Measurements from ENCODE around the gene SPINK8. TPM values are rescaled to one million over a fixed set of nuclear protein-coding genes. Genes with fewer than 3 reads are reported as not detected.

Gene SPINK8
- total and polyA plus RNA-seq, 3 experiments from 2014 or later: not detected

DNA sequence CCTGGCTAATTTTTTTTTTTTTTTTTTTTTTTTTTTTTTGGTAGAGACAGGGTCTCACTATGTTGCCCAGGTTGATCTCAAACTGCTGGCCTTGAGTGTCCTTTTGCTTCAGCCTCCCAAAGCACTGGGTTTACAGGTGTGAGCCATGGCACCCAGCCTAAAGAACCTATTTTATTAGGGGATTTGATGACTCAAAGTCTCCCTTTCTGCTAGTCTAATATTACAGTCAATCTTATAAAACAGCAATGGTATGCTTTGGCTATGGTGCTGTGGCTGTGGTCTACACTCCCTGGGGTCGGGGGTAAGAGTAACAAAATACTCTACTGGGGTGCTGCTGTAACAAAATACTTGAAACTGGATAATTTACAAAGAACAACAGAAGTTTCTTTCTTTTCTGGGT lies 47.8 kb downstream of the SPINK8 start:
- Mint-ChIP-seq H3K4me1 (no peaks in the 10 kb centered on the region), H3K27me3 (peaks cover 0 to 1% of the 10 kb centered on the region in 2 donors), H3K27ac (no peak overlapping the region), H3K36me3 (peaks cover 8 to 26% (median 9%) of the 10 kb centered on the region in 3 donors), H3K4me3 (no peak overlapping the region), H3K9me3 (no peaks in the 10 kb centered on the region)
- no peaks in the 10 kb centered on the region for H3K27me3 ChIP-seq (ENCODE audit: insufficient read depth, low read length, poor library complexity, severe bottlenecking)
- no peak for DNase-seq
- H3K9me3 ChIP-seq (ENCODE audit: low read length): no peaks in the 10 kb centered on the region
- ChIA-PET POLR2A (no interaction called here), CTCF (no interaction called here)
- no peak overlapping the region for H3K4me3 ChIP-seq (ENCODE audit: low read length)
- no peak overlapping the region for H3K27ac ChIP-seq (ENCODE audit: low read depth, low read length)
- H3K4me1 ChIP-seq (ENCODE audit: insufficient read depth, low read length): no peaks in the 10 kb centered on the region
- no peaks in the 10 kb centered on the region for H3K36me3 ChIP-seq (ENCODE audit: insufficient read depth, low read length)

DNA sequence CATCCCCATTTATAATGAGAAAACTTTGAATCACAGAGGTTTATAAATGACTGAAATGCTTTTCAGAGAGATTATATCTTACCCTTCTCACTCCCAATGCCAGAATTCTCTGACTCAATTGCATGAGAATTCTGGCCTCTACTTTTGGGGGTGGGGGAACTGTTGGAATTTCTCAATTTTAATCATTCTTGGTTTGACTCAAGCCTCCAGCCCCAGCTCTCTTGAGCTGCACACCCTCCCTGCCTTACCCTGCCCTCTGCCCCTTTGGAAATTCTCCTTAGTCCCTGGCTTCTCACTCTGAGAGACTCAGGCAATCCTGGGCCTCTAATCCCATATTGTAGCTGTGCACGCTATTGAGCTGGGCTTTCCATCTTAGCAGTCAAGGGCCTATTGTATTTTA lies 48.3 kb downstream of the SPINK8 start:
- no peaks in the 10 kb centered on the region for H3K27me3 ChIP-seq (ENCODE audit: insufficient read depth, low read length, poor library complexity, severe bottlenecking)
- H3K27ac ChIP-seq (ENCODE audit: low read depth, low read length): no peak overlapping the region
- no peaks in the 10 kb centered on the region for H3K4me1 ChIP-seq (ENCODE audit: insufficient read depth, low read length)
- Mint-ChIP-seq H3K9me3 (no peaks in the 10 kb centered on the region), H3K27me3 (peaks cover 0 to 1% of the 10 kb centered on the region in 2 donors), H3K36me3 (peaks cover 8 to 22% (median 9%) of the 10 kb centered on the region in 3 donors), H3K4me3 (no peak overlapping the region), H3K27ac (no peak overlapping the region), H3K4me1 (no peaks in the 10 kb centered on the region)
- DNase-seq: no peak
- POLR2A ChIA-PET: no interaction called here
- no peaks in the 10 kb centered on the region for H3K36me3 ChIP-seq (ENCODE audit: insufficient read depth, low read length)
- CTCF ChIA-PET: no interaction called here
- no peak overlapping the region for H3K4me3 ChIP-seq (ENCODE audit: low read length)
- H3K9me3 ChIP-seq (ENCODE audit: low read length): no peaks in the 10 kb centered on the region

DNA sequence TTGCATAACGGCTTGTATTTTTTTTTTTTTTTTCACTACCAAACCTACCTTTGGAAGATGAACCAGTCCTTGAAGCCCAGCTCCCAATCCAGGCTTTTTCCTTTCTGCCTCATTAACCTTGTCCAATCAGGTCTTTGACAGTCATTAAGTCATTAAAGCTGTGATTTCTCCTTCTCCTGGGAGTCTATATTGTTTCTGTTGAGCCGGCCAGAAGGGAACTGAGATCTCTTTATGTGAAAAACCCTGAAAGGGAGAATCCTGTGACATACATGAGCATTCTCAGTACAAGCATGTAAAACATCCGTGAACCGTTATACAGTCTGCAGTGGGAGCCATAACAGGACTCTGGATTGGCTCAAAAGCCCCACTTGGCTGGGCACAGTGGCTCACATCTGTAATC lies 52.6 kb downstream of the SPINK8 start:
- Histone ChIP-seq H3K9me3 (ENCODE audit: low read length) (no peaks in the 10 kb centered on the region), H3K4me3 (ENCODE audit: low read length) (no peak overlapping the region), H3K27me3 (ENCODE audit: insufficient read depth, low read length, poor library complexity, severe bottlenecking) (no peaks in the 10 kb centered on the region), H3K27ac (ENCODE audit: low read depth, low read length) (no peak overlapping the region), H3K36me3 (ENCODE audit: insufficient read depth, low read length) (no peaks in the 10 kb centered on the region), H3K4me1 (ENCODE audit: insufficient read depth, low read length) (no peaks in the 10 kb centered on the region)
- Mint-ChIP-seq H3K27ac (no peak overlapping the region), H3K27me3 (peaks cover 0 to 4% of the 10 kb centered on the region in 2 donors), H3K4me3 (no peak overlapping the region), H3K36me3 (no peaks in the 10 kb centered on the region), H3K9me3 (no peaks in the 10 kb centered on the region), H3K4me1 (no peaks in the 10 kb centered on the region)
- ChIA-PET POLR2A (no interaction called here), CTCF (interaction anchor here (1.9 kb wide), 1 partner anchor 156 kb away, joined by 5 read pairs; no protein-coding TSS in a partner anchor)
- DNase-seq: no peak

DNA sequence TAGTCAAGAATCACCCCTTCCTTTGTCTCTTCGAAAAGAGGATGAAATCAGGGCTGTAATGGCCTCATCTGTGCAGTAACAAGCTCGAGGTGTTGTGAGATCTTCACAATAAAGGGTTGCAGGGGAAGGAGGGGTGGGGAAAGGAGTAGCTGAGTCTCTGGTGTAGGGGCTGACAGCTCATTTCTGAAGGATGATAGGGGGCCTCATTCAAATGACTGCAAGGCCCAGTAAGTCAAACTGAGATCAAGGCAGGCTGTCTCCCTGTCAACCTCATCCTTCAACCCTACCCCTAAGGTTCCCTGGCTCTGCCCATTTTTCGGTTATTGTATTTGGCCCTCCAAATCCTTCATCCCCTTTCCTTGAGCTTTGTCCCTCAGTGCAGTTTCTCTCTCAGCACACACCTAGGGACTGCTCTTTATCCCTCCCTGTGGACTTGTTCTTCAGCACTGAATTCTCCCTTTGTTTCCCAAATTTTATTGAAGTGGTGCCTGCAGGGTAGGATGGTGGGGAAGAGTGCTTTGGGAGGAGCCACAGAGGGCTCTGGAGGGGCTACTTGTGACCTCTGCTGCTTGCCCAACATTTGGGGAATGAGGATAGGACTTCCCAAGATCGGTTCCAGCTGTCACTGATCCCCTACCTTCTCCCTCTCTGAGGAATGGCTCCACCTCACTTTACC lies 54.4 kb downstream of the SPINK8 start:
- no peak overlapping the region for H3K4me3 Mint-ChIP-seq
- H3K27me3 Mint-ChIP-seq: peaks cover 0 to 4% of the 10 kb centered on the region in 2 donors
- H3K4me1 ChIP-seq (ENCODE audit: insufficient read depth, low read length): no peaks in the 10 kb centered on the region
- ChIA-PET POLR2A (no interaction called here), CTCF (interaction anchor here (1.0 to 2.4 kb wide), 3 partner anchors 9 to 157 kb away, joined by 4 to 8 read pairs (median 5); no protein-coding TSS in a partner anchor)
- H3K27ac Mint-ChIP-seq: no peak overlapping the region
- no peaks in the 10 kb centered on the region for H3K36me3 ChIP-seq (ENCODE audit: insufficient read depth, low read length)
- no peaks in the 10 kb centered on the region for H3K27me3 ChIP-seq (ENCODE audit: insufficient read depth, low read length, poor library complexity, severe bottlenecking)
- no peak for DNase-seq
- no peaks in the 10 kb centered on the region for H3K4me1 Mint-ChIP-seq
- H3K36me3 Mint-ChIP-seq: no peaks in the 10 kb centered on the region
- no peaks in the 10 kb centered on the region for H3K9me3 Mint-ChIP-seq
- no peak overlapping the region for H3K27ac ChIP-seq (ENCODE audit: low read depth, low read length)
- H3K9me3 ChIP-seq (ENCODE audit: low read length): no peaks in the 10 kb centered on the region
- no peak overlapping the region for H3K4me3 ChIP-seq (ENCODE audit: low read length)

DNA sequence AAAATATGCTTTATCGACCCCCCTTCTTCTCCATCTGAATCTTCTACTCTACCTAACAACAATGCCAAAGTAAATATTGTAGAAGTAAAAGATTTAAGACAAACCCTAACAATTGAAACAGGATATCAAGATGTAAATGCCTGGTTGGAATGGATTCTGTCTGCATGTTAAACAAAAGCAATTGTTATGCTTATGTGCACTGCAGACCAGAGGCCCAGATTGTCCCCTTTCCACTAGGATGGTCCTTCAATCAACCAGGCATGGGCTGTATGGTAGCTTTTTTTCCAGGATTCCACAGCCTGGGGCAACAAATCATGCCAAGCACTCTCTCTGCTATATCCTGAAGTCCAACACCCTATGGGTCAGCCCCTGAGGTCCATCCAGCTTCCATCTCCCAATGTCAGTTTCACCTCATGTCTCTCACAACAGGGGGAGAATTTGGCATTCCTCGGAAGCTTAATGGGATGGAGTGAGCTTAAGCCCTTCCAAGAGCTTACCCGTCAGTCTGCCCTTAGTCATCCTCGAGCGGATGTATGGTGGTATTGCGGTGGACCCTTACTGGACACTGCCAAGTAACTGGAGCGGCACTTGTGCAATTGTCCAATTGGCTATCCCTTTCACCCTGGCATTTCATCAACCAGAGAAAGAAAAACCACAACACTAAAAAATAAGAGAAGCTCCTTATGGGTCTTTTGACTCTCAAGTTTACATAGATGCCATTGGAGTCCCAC lies 56.4 kb downstream of the SPINK8 start:
- no peaks in the 10 kb centered on the region for H3K36me3 Mint-ChIP-seq
- H3K27me3 ChIP-seq (ENCODE audit: insufficient read depth, low read length, poor library complexity, severe bottlenecking): no peaks in the 10 kb centered on the region
- H3K4me3 ChIP-seq (ENCODE audit: low read length): no peak overlapping the region
- H3K36me3 ChIP-seq (ENCODE audit: insufficient read depth, low read length): no peaks in the 10 kb centered on the region
- no peaks in the 10 kb centered on the region for H3K9me3 Mint-ChIP-seq
- H3K27me3 Mint-ChIP-seq: peaks cover 0 to 4% of the 10 kb centered on the region in 2 donors
- ChIA-PET POLR2A (no interaction called here), CTCF (interaction anchor here (0.9 to 2.4 kb wide), 5 partner anchors 9 to 272 kb away, joined by 3 to 8 read pairs (median 4); no protein-coding TSS in a partner anchor)
- H3K9me3 ChIP-seq (ENCODE audit: low read length): no peaks in the 10 kb centered on the region
- no peak overlapping the region for H3K27ac Mint-ChIP-seq
- peaks cover 0 to 3% (median 3%) of the 10 kb centered on the region in 3 donors for H3K4me1 Mint-ChIP-seq
- H3K4me1 ChIP-seq (ENCODE audit: insufficient read depth, low read length): no peaks in the 10 kb centered on the region
- no peak overlapping the region for H3K27ac ChIP-seq (ENCODE audit: low read depth, low read length)
- no peak for DNase-seq
- no peak overlapping the region for H3K4me3 Mint-ChIP-seq

DNA sequence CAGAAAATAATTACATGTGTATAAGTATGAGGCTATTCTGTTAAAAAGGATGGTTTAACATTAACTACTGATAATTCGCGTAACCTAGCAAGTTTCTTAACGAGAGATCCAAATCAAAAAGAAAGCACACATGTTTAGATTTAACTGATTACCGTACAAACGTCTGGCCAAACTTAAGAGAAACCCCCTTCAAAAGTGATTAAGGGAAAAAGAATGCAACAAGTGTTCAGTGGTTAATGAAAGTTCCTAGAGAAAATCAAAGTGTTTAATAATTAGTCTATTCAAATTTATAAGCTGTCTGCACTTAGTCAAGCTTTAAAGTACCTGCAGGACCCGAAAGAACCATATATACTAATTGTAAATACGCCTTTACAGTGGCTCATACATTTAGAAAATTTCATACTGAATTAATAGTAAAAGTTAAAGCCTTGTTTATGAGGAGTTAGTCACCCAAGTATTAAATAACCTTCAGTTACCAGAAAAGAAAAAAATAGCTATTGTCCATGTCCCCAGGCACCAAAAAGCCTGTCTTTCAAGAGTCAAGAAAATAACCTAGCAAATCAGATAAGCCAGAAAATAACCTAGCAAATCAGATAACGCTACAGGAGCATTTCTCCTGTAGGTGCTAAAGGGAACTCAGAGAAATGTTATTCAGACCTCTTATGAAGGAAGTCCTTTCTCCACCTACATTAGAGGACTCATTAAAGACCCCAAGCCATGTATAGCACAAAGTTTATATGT lies 58.0 kb downstream of the SPINK8 start:
- no peak for DNase-seq
- H3K4me1 ChIP-seq (ENCODE audit: insufficient read depth, low read length): no peaks in the 10 kb centered on the region
- no peaks in the 10 kb centered on the region for H3K36me3 ChIP-seq (ENCODE audit: insufficient read depth, low read length)
- Mint-ChIP-seq H3K9me3 (no peaks in the 10 kb centered on the region), H3K4me3 (no peak overlapping the region), H3K36me3 (no peaks in the 10 kb centered on the region), H3K27ac (no peak overlapping the region), H3K27me3 (peaks cover 0 to 4% of the 10 kb centered on the region in 2 donors), H3K4me1 (peaks cover 0 to 3% (median 3%) of the 10 kb centered on the region in 3 donors)
- POLR2A ChIA-PET: no interaction called here
- no peak overlapping the region for H3K4me3 ChIP-seq (ENCODE audit: low read length)
- no peak overlapping the region for H3K27ac ChIP-seq (ENCODE audit: low read depth, low read length)
- H3K9me3 ChIP-seq (ENCODE audit: low read length): no peaks in the 10 kb centered on the region
- CTCF ChIA-PET: interaction anchor here (1.5 kb wide), 1 partner anchor 160 kb away, joined by 10 read pairs; no protein-coding TSS in a partner anchor
- no peaks in the 10 kb centered on the region for H3K27me3 ChIP-seq (ENCODE audit: insufficient read depth, low read length, poor library complexity, severe bottlenecking)

DNA sequence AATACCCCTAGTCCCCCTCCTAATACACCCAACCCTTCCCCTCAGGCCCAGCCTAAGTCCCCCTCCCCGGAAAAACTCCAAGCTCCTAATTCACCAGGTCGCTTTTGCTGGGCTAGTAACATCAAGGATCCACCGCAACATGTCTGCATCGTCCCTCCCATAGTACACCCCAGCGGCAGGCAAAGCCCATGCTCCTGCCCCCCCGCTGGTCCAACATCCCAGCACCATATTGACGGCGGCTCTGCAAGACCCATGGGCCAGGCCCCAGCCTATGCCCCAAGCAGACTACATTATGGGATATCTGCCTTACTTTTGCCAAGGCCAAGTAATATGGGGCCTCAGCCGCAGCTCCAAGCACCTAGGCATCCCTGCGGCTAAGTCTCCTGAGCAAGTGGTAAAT lies 59.0 kb downstream of the SPINK8 start:
- POLR2A ChIA-PET: no interaction called here

More for the DNA sequence above, 59.0 kb downstream of the SPINK8 start:
- H3K9me3 ChIP-seq (ENCODE audit: low read length): no peaks in the 10 kb centered on the region
- H3K27me3 Mint-ChIP-seq: peaks cover 0 to 4% of the 10 kb centered on the region in 2 donors
- H3K36me3 Mint-ChIP-seq: peaks cover 0 to 1% (median under 1%) of the 10 kb centered on the region in 3 donors
- H3K27me3 ChIP-seq (ENCODE audit: insufficient read depth, low read length, poor library complexity, severe bottlenecking): no peaks in the 10 kb centered on the region
- DNase-seq: no peak
- CTCF ChIA-PET: interaction anchor here (1.5 to 4.5 kb wide), 3 partner anchors 161 to 230 kb away, joined by 3 to 33 read pairs (median 10); partner anchors contain the start of gene SHISA5
- no peak overlapping the region for H3K27ac ChIP-seq (ENCODE audit: low read depth, low read length)
- no peak overlapping the region for H3K4me3 Mint-ChIP-seq
- H3K4me3 ChIP-seq (ENCODE audit: low read length): no peak overlapping the region
- H3K9me3 Mint-ChIP-seq: no peaks in the 10 kb centered on the region
- peak overlapping the region in 1 of 8 donors; percentile 44 for H3K27ac Mint-ChIP-seq
- peaks cover 9% of the 10 kb centered on the region for H3K4me1 ChIP-seq (ENCODE audit: insufficient read depth, low read length)
- no peaks in the 10 kb centered on the region for H3K36me3 ChIP-seq (ENCODE audit: insufficient read depth, low read length)
- H3K4me1 Mint-ChIP-seq: peaks cover 6 to 10% (median 9%) of the 10 kb centered on the region in 3 donors
